ENCODE data around the gene GALNT17.

Gene GALNT17

DNA sequence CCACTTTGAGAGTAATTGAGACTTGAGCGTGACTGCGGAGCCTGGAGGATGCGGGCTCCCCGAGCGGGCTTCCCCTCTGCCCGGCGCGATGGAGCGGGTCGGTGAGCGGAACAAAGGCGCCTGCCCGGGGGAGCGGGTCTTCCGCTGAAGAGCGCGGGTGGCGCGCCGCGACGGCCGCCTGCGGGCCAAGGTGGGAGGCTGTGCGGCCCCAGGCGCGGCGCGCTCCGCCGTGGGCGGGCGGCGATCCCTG is at the start of gene GALNT17:
GALNT17 (plus strand) TSS at position 18 of the 250 bp plus-strand sequence.
- TF ChIP-seq GATA3 (IDR thresholded peaks at IDR 0.05; ENCODE audit: low read depth, low read length) (no peak), GATA2 (IDR thresholded peaks at IDR 0.05; ENCODE audit: low read depth, low read length) (no peak)

DNA sequence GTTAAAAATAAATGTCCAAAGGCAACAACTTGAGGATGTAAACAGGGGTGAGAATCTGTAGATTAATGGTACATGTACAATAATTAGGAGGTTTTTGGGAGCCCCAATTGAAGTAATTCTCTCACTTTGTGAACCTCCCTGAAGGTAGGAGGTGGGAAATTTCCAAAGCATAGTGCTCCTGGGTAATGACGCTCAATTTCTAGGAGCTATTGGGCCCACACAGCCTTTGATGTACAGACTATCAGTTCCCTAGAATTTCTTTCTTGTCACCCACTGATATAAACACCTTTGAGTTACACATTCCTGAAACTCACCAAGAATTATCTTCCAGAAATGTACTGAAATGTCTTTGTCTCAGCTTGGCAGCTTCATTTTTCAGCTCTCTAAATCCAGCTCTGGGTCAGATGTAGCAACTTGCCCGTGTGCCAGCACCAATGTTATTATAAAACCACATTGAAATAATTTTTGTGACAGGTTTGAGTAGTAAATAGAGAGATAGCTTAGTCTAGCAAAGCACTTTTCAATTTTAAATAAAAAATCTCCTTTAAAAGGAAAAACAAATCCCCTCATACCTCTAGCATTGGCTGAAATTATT is 36.6 kb upstream of the GALNT17 start:
- TF ChIP-seq GATA3 (IDR thresholded peaks at IDR 0.05; ENCODE audit: low read depth, low read length): no peak

- TF ChIP-seq GATA2 (IDR thresholded peaks at IDR 0.05; ENCODE audit: low read depth, low read length) (no peak), GATA3 (IDR thresholded peaks at IDR 0.05; ENCODE audit: low read depth, low read length) (no peak)
These were observed 35.6 kb upstream of the GALNT17 start for GRCh38 chr7:71096351-71096750.

DNA sequence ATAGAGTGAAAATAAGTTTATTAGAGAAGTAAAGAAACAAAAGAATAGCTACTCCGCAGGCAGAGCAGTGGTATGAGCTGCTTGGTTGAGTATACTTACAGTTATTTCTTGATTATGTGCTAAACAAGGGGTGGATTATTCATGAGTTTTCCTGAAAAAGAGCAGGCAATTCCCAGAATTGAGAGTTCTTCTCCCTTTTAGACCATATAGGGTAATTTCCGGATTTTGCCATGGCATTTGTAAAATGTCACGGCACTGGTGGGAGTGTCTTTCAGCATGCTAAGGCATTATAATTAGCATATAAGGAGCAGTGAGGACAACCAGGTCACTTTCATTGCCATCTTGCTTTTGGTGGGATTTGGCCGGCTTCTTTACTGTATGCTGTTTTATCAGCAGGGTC is 25.7 kb upstream of the GALNT17 start:
- TF ChIP-seq GATA3 (IDR thresholded peaks at IDR 0.05; ENCODE audit: low read depth, low read length): no peak
- TF ChIP-seq GATA2 (IDR thresholded peaks at IDR 0.05; ENCODE audit: low read depth, low read length): no peak

- TF ChIP-seq GATA2 (IDR thresholded peaks at IDR 0.05; ENCODE audit: low read depth, low read length): no peak
- no peak for TF ChIP-seq GATA3 (IDR thresholded peaks at IDR 0.05; ENCODE audit: low read depth, low read length)
These were observed 19.5 kb upstream of the GALNT17 start for GRCh38 chr7:71112436-71112835.

DNA sequence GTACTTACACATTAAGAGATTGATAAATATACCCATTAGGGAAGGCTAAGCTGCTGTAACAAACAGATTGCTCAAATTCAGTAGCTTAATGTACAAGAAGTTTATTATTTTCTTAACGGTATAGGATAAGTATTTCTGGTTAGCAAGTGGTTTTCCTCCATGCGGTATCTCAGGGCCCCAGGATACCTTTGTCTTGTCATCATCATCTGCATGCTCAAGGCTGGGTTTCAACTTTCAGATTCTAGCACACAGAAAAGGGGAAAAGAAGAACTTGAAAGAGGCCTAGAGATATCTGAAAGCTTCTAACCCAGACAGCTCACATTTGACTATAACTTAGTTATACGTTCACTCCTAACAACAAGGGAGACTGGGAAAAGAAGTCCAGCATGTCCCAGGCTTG is 11.8 kb upstream of the GALNT17 start:
- TF ChIP-seq GATA2 (IDR thresholded peaks at IDR 0.05; ENCODE audit: low read depth, low read length): no peak
- TF ChIP-seq GATA3 (IDR thresholded peaks at IDR 0.05; ENCODE audit: low read depth, low read length): no peak

DNA sequence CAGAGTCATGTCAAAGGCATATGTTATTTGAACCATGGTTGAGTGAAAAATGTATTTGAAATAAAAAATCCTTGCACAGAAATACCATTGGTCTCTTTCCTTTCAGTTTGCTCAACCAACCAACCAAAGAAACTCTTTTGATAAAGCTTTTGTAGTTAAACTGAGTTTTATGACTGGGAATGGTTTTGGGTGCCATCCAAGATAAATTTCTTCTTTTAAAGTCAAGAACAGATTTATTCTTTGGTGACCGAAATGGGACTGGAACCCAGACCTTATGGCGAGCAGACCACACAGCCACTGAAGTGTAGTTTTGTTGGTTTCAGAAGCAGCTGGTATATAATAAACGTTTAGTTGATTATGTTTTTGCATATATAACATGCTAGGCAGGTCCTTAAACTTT is 2.8 kb upstream of the GALNT17 start:
- no peak for TF ChIP-seq GATA2 (IDR thresholded peaks at IDR 0.05; ENCODE audit: low read depth, low read length)
- no peak for TF ChIP-seq GATA3 (IDR thresholded peaks at IDR 0.05; ENCODE audit: low read depth, low read length)

DNA sequence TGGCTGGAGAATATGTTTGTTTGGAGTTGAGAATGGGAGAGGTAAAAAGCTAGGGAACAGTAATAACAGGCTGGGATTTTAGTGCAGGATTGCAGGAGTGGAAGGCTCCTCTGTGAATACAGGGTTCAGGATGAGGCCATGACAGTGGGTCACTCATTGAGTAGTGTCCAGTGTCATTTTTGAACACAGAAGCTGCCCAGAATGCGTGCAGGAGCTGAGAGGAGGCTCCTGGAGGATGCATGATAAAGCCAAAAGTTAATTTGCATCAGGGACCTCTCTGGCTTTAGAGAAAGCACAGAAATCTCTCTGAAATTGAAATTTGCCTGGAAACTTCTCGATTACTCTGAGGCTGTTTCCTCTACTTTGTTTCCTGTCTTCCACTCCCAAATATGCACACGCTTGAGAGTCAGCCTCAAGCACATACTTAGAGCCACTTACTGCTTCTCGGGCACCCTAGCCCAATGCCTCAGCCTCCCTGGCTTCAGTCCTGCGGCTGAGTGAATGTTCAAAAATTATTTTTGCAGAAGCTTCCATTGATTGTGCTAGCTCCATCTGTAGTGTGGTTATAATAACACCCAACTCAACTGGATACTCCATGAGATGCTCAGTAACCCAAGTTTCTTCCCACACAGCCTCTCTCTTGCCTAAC is 1.8 kb upstream of the GALNT17 start:
- TF ChIP-seq GATA3 (IDR thresholded peaks at IDR 0.05; ENCODE audit: low read depth, low read length) (no peak), GATA2 (IDR thresholded peaks at IDR 0.05; ENCODE audit: low read depth, low read length) (no peak)

GRCh38 chr7:71131256-71132126 is 453 bp upstream of the GALNT17 start:
- no peak for TF ChIP-seq GATA3 (IDR thresholded peaks at IDR 0.05; ENCODE audit: low read depth, low read length)
- no peak for TF ChIP-seq GATA2 (IDR thresholded peaks at IDR 0.05; ENCODE audit: low read depth, low read length)

GRCh38 chr7:71132377-71133231 is 660 bp downstream of the GALNT17 start:
- no peak for TF ChIP-seq GATA3 (IDR thresholded peaks at IDR 0.05; ENCODE audit: low read depth, low read length)
- TF ChIP-seq GATA2 (IDR thresholded peaks at IDR 0.05; ENCODE audit: low read depth, low read length): no peak

GRCh38 chr7:71133232-71133622 is 1.3 kb downstream of the GALNT17 start:
- TF ChIP-seq GATA2 (IDR thresholded peaks at IDR 0.05; ENCODE audit: low read depth, low read length) (no peak), GATA3 (IDR thresholded peaks at IDR 0.05; ENCODE audit: low read depth, low read length) (no peak)

- TF ChIP-seq GATA3 (IDR thresholded peaks at IDR 0.05; ENCODE audit: low read depth, low read length) (no peak), GATA2 (IDR thresholded peaks at IDR 0.05; ENCODE audit: low read depth, low read length) (no peak)
These were observed 1.9 kb downstream of the GALNT17 start for GRCh38 chr7:71133856-71134255.

- no peak for TF ChIP-seq GATA2 (IDR thresholded peaks at IDR 0.05; ENCODE audit: low read depth, low read length)
- no peak for TF ChIP-seq GATA3 (IDR thresholded peaks at IDR 0.05; ENCODE audit: low read depth, low read length)
These were observed 3.2 kb downstream of the GALNT17 start for GRCh38 chr7:71135116-71135515.

DNA sequence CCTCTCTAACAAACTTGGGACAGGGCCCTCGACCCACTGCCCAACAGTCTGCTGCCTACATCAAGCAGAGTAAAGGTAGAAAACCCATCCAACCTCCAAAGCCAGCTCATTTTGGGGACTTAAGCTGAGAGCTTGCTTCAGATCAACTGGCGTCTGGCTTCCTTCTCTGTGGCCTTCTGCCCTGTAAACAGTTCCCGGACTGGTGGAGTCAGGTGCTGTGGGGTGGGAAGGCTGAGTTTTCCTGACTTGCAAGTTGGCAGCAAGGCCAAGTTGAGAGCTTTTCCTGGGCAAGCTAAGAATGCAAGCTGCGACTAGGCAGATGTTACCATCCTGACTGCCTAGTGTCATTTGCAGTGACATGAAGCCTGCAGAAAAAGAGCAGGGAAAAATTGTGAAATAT is 3.7 kb downstream of the GALNT17 start:
- TF ChIP-seq GATA2 (IDR thresholded peaks at IDR 0.05; ENCODE audit: low read depth, low read length) (no peak), GATA3 (IDR thresholded peaks at IDR 0.05; ENCODE audit: low read depth, low read length) (no peak)

Data from SH-SY5Y (cell line).